PC-9 (cell line): ENCODE data around the gene ATG2B. TPM values are rescaled to one million over a fixed set of nuclear protein-coding genes. Genes with fewer than 3 reads are reported as not detected.

Experiments
- BruUV-seq: library from RNA; stranded (reverse); fragments of 400-500 nt; replicated peaks from 2 replicates; lab custom pipeline; 2021; lab: Mats Ljungman, UMichigan
- CTCF ChIA-PET: fragments of 300-600 bp; sonication (Branson Sonifier 250); formaldehyde crosslinking; loops from one replicate; lab custom pipeline; 2022; ENCODE audit warnings: antibody characterized with exemption; lab: Charles Lee
- POLR2A ChIA-PET: fragments of 300-600 bp; sonication (Branson Sonifier 250); formaldehyde crosslinking; loops from one replicate; lab custom pipeline; 2022; ENCODE audit warnings: antibody characterized with exemption; ENCODE audit not compliant: unreplicated experiment; lab: Charles Lee
- DNase-seq, 2 experiments: peaks; one replicate each; pipeline versions ENCODE4 v3.0.0 to v3.0.0-alpha.2; 2015 to 2022; ENCODE audit warnings: mixed read lengths in 1 of 2
- H2AFZ ChIP-seq: fragments of 200-600 bp; sonication (generic); 2 replicates; pipeline ENCODE4 v1.8.1; 2017; ENCODE audit warnings: antibody characterized with exemption
- H3F3A ChIP-seq: fragments of 200-600 bp; sonication (generic); 2 replicates; pipeline ENCODE4 v1.8.1; 2017; ENCODE audit warnings: antibody characterized with exemption, mild to moderate bottlenecking, low read depth; ENCODE audit not compliant: insufficient read depth
- H3K27ac ChIP-seq: fragments of 200-600 bp; sonication (generic); 2 replicates; pipeline ENCODE4 v1.6.1; 2016; ENCODE audit warnings: mixed run types
- H3K27me3 ChIP-seq: fragments of 200-600 bp; sonication (generic); 2 replicates; pipeline ENCODE4 v1.6.1; 2016; ENCODE audit warnings: low read depth, mixed run types; ENCODE audit not compliant: insufficient read depth
- H3K36me3 ChIP-seq: fragments of 200-600 bp; sonication (generic); 2 replicates; pipeline ENCODE4 v1.6.1; 2016; ENCODE audit warnings: low read depth, mixed run types
- H3K4me1 ChIP-seq: fragments of 200-600 bp; sonication (generic); replicated peaks from 2 replicates; pipeline ENCODE4 v1.6.1; 2016; ENCODE audit warnings: mixed run types; ENCODE audit not compliant: insufficient read depth
- H3K4me2 ChIP-seq: fragments of 200-600 bp; sonication (generic); 2 replicates; pipeline ENCODE4 v1.6.1; 2017; ENCODE audit warnings: mixed run types
- H3K4me3 ChIP-seq: fragments of 200-600 bp; sonication (generic); 2 replicates; pipeline ENCODE4 v1.6.1; 2016; ENCODE audit warnings: mixed run types
- H3K79me2 ChIP-seq: fragments of 200-600 bp; sonication (generic); 2 replicates; pipeline ENCODE4 v1.6.1; 2017; ENCODE audit warnings: low read depth, mixed run types
- H3K9me2 ChIP-seq: fragments of 200-600 bp; sonication (generic); 2 replicates; pipeline ENCODE4 v1.8.1; 2017; ENCODE audit warnings: mild to moderate bottlenecking; ENCODE audit not compliant: insufficient read depth
- H3K9me3 ChIP-seq: fragments of 200-600 bp; sonication (generic); 2 replicates; pipeline ENCODE4 v1.8.1; 2016; ENCODE audit warnings: low read depth; ENCODE audit not compliant: insufficient read depth
- H4K20me1 ChIP-seq: fragments of 200-600 bp; sonication (generic); 2 replicates; pipeline ENCODE4 v1.8.1; 2017; ENCODE audit not compliant: insufficient read depth
- CTCF ChIP-seq: fragments of 200-600 bp; sonication (generic); conservative IDR thresholded peaks from 2 replicates; pipeline ENCODE4 v1.6.1; 2017; ENCODE audit warnings: mixed run types, antibody characterized with exemption, mild to moderate bottlenecking, moderate library complexity
- EZH2 ChIP-seq: fragments of 200-600 bp; sonication (generic); IDR thresholded peaks from 2 replicates; pipeline ENCODE4 v1.8.0; 2017; ENCODE audit warnings: antibody characterized with exemption, low read depth
- intact Hi-C: fragments of 100-400 bp; cut with micrococcal nuclease; formaldehyde crosslinking; loops from one replicate; pipeline ENCODE4 v1.10.0; 2022; ENCODE audit not compliant: unreplicated experiment
- total RNA-seq: library from RNA; stranded (reverse); gene quantifications from 2 replicates; pipeline ENCODE4 v1.2.3, GENCODE V29; 2021

ATG2B gene
- total RNA-seq, 1 experiment from 2014 or later: 6.6 TPM

GRCh38 chr14:96384740-96385139, 21.6 kb upstream of the ATG2B start:
- no TSS peak for BruUV-seq

GRCh38 chr14:96384053-96384452, 20.9 kb upstream of the ATG2B start:
- intact Hi-C loops: no loop called here
- Histone ChIP-seq H3K4me2 (no peak overlapping the region), H3K9me2 (no peaks in the 10 kb centered on the region), H3F3A (no peaks in the 10 kb centered on the region), H3K27ac (no peak overlapping the region), H3K79me2 (no peaks in the 10 kb centered on the region), H3K4me3 (no peak overlapping the region), H3K4me1 (no peaks in the 10 kb centered on the region), H3K36me3 (no peaks in the 10 kb centered on the region), H4K20me1 (no peaks in the 10 kb centered on the region), H3K9me3 (no peaks in the 10 kb centered on the region), H3K27me3 (no peaks in the 10 kb centered on the region), H2AFZ (no peak overlapping the region)
- TF ChIP-seq CTCF (no peak), EZH2 (no peak)
- no TSS peak for BruUV-seq
- DNase-seq: no peak
- ChIA-PET POLR2A (no interaction called here), CTCF (no interaction called here)

More at GRCh38 chr14:96384740-96385139, 21.6 kb upstream of the ATG2B start:
- Histone ChIP-seq H4K20me1 (no peaks in the 10 kb centered on the region), H3K27me3 (no peaks in the 10 kb centered on the region), H3K9me2 (no peaks in the 10 kb centered on the region), H3K4me2 (no peak overlapping the region), H3K27ac (no peak overlapping the region), H3F3A (no peaks in the 10 kb centered on the region), H2AFZ (no peak overlapping the region), H3K79me2 (no peaks in the 10 kb centered on the region), H3K36me3 (no peaks in the 10 kb centered on the region), H3K4me3 (no peak overlapping the region), H3K4me1 (no peaks in the 10 kb centered on the region), H3K9me3 (no peaks in the 10 kb centered on the region)
- no peak for DNase-seq
- CTCF ChIA-PET: no interaction called here
- TF ChIP-seq EZH2 (no peak), CTCF (no peak)
- POLR2A ChIA-PET: no interaction called here
- intact Hi-C loops: no loop called here

DNA sequence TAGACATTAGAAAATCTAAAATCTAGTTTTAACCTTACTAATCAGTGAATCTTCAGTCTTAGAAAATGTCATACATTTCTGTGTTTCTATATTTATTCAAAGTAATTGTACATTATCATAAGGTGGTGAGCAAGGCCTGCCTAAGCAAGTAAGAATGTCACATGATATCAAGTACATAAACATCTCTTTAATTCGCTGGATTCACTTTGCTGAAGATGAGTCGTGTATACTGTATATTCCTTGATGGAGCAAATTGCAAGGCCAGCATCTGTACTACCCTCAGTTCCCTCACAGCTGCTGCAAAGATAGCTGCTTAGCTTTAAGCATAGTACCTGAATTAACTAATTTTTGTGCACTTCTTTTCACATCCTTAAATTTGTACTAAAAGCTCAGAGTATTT, 20.3 kb upstream of the ATG2B start:
- intact Hi-C loops: no loop called here
- H3K9me2 ChIP-seq: no peaks in the 10 kb centered on the region
- ChIA-PET POLR2A (no interaction called here), CTCF (no interaction called here)
- H3K4me3 ChIP-seq: no peak overlapping the region
- H3K4me2 ChIP-seq: no peak overlapping the region
- no peaks in the 10 kb centered on the region for H3K4me1 ChIP-seq
- no peak overlapping the region for H3K27ac ChIP-seq
- H3K9me3 ChIP-seq: no peaks in the 10 kb centered on the region
- no peaks in the 10 kb centered on the region for H4K20me1 ChIP-seq
- no TSS peak for BruUV-seq
- H2AFZ ChIP-seq: no peak overlapping the region
- no peaks in the 10 kb centered on the region for H3K79me2 ChIP-seq
- TF ChIP-seq CTCF (no peak), EZH2 (no peak)
- DNase-seq: no peak
- H3K27me3 ChIP-seq: no peaks in the 10 kb centered on the region
- H3K36me3 ChIP-seq: no peaks in the 10 kb centered on the region
- no peaks in the 10 kb centered on the region for H3F3A ChIP-seq
